Hepatocyte (in vitro differentiated cells): ENCODE data around the gene KANK4. TPM values are rescaled to one million over a fixed set of nuclear protein-coding genes. Genes with fewer than 3 reads are reported as not detected.

ENCODE experiments used
- DNase-seq: peaks from one replicate; pipeline ENCODE4 v3.0.0-alpha.2; 2016; ENCODE audit warnings: low spot score
- H2AFZ ChIP-seq: fragments of 200-600 bp; sonication (generic); 2 replicates; pipeline ENCODE4 v1.6.0; 2016; ENCODE audit warnings: antibody characterized with exemption, mild to moderate bottlenecking
- H3K27ac ChIP-seq: fragments of 200-600 bp; sonication (generic); 2 replicates; pipeline ENCODE4 v1.5.1; 2016; ENCODE audit warnings: mild to moderate bottlenecking
- H3K27me3 ChIP-seq: fragments of 200-600 bp; sonication (generic); 2 replicates; pipeline ENCODE4 v1.6.1; 2016
- H3K36me3 ChIP-seq: fragments of 200-600 bp; sonication (generic); replicated peaks from 2 replicates; pipeline ENCODE4 v1.5.1; 2016; ENCODE audit warnings: low read depth; ENCODE audit not compliant: insufficient read depth
- H3K4me1 ChIP-seq: fragments of 200-600 bp; sonication (generic); 2 replicates; pipeline ENCODE4 v1.5.1; 2016; ENCODE audit warnings: mild to moderate bottlenecking, moderate library complexity; ENCODE audit not compliant: insufficient read depth
- H3K4me2 ChIP-seq: fragments of 200-600 bp; sonication (generic); 2 replicates; pipeline ENCODE4 v1.6.0; 2016
- H3K4me3 ChIP-seq: fragments of 200-600 bp; sonication (generic); 2 replicates; pipeline ENCODE4 v1.5.1; 2016; ENCODE audit warnings: mild to moderate bottlenecking
- H3K79me2 ChIP-seq: fragments of 200-600 bp; sonication (generic); 2 replicates; pipeline ENCODE4 v1.6.0; 2017; ENCODE audit warnings: mild to moderate bottlenecking
- H3K9me2 ChIP-seq: fragments of 200-600 bp; sonication (generic); replicated peaks from 2 replicates; pipeline ENCODE4 v1.6.0; 2017; ENCODE audit warnings: mild to moderate bottlenecking; ENCODE audit not compliant: insufficient read depth
- H3K9me3 ChIP-seq: fragments of 200-600 bp; sonication (generic); 2 replicates; pipeline ENCODE4 v1.5.1; 2016; ENCODE audit warnings: low read depth, mild to moderate bottlenecking
- H4K20me1 ChIP-seq: fragments of 200-600 bp; sonication (generic); 2 replicates; pipeline ENCODE4 v1.6.0; 2016; ENCODE audit warnings: mild to moderate bottlenecking; ENCODE audit not compliant: insufficient read depth, poor library complexity, severe bottlenecking
- EZH2 ChIP-seq: fragments of 200-600 bp; sonication (generic); IDR thresholded peaks from 2 replicates; pipeline ENCODE4 v1.6.1; 2016; ENCODE audit warnings: antibody characterized with exemption, mild to moderate bottlenecking, borderline replicate concordance
- EZH2phosphoT487 ChIP-seq: fragments of 200-600 bp; sonication (generic); IDR thresholded peaks from one replicate; pipeline ENCODE4 v1.6.1; 2018; ENCODE audit warnings: antibody characterized with exemption, mild to moderate bottlenecking, low read depth, moderate library complexity; ENCODE audit not compliant: unreplicated experiment, severe bottlenecking
- WGBS: methylation state at CpG from one replicate; pipeline ENCODE4 v1.1.6; 2016; ENCODE audit warnings: low lambda C conversion rate; ENCODE audit errors: missing lambda C conversion rate; 5-methylcytosine and 5-hydroxymethylcytosine counted together
- polyA plus RNA-seq: library from polyadenylated mRNA; unstranded; fragments of >200 nt; fragmentation: Nextera tagmentation; extraction: Ambion mirVana; gene quantifications from 2 replicates; pipeline ENCODE4 v1.2.1, GENCODE V29; 2016
- total RNA-seq: library from RNA; depleted of rRNA; stranded (reverse); fragments of >200 nt; gene quantifications from 2 replicates; pipeline ENCODE4 v1.2.3, GENCODE V29; 2014
- TF ChIP-seq, protein P1 (sequence below): fragments of 200-600 bp; sonication (generic); IDR thresholded peaks from 2 replicates; pipeline ENCODE4 v1.5.1; 2016; ENCODE audit warnings: antibody characterized with exemption, mild to moderate bottlenecking; ENCODE audit not compliant: poor library complexity

The KANK4 gene
- total and polyA plus RNA-seq, 2 experiments from 2014 or later = 6.0 to 7.7 TPM

DNA sequence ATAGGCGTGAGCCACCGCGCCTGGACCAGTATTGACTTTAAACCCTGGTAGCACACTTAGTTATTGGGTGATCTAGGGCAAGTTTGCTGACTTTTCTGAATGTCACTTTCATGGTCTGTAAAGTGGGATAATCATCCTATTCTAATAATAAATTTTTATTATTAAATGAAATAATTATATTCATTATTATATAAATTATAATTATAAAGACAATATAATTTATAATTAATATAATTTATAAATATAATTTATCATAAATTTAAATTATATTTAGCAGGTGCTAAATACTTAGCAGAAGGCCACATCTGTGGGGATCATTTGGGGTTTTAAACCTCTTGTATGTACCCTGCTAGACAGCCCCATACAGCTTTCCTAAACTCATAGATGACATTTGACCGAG is 59.7 kb downstream of the KANK4 start:
- 96% methylated on average over 4 of the region's 4 CpGs for WGBS

DNA sequence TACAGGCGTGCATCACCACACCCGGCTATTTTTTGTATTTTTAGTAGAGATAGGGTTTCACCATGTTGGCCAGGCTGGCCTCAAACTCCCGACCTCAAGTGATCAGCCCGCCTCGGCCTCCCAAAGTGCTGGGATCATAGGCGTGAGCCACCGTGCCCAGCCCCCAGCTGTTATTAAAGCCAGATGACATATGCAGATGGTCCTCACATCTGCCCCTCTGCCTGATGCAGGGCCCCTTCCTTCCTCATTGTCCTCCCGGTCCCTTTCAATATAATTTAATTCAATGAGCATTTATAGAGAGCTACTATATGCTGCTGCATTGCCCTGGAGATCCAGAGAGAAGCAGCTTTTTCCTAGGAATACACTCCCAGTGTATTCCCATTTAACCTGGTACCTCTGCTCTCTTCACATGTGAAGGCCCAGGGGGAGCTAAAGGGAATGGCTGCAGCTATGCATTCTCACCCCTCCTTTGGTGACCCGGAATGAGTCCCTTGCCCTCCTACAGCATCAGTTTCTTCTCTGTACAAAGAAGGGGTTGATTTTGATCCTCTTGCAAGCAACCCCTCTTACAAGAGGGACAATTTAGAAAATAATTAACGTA is 69.0 kb downstream of the KANK4 start:
- H3K4me2 ChIP-seq = no peak overlapping the region
- no peaks in the 10 kb centered on the region for H3K79me2 ChIP-seq
- 71% methylated on average over 10 of the region's 10 CpGs for WGBS

More for the DNA sequence above, 59.7 kb downstream of the KANK4 start:
- no peak overlapping the region for H3K27ac ChIP-seq
- H2AFZ ChIP-seq = no peak overlapping the region
- no peaks in the 10 kb centered on the region for H3K9me2 ChIP-seq
- no peak overlapping the region for H3K4me2 ChIP-seq
- no peaks in the 10 kb centered on the region for H3K79me2 ChIP-seq
- no peaks in the 10 kb centered on the region for H3K27me3 ChIP-seq
- no peaks in the 10 kb centered on the region for H4K20me1 ChIP-seq
- TF ChIP-seq, protein P1, sequence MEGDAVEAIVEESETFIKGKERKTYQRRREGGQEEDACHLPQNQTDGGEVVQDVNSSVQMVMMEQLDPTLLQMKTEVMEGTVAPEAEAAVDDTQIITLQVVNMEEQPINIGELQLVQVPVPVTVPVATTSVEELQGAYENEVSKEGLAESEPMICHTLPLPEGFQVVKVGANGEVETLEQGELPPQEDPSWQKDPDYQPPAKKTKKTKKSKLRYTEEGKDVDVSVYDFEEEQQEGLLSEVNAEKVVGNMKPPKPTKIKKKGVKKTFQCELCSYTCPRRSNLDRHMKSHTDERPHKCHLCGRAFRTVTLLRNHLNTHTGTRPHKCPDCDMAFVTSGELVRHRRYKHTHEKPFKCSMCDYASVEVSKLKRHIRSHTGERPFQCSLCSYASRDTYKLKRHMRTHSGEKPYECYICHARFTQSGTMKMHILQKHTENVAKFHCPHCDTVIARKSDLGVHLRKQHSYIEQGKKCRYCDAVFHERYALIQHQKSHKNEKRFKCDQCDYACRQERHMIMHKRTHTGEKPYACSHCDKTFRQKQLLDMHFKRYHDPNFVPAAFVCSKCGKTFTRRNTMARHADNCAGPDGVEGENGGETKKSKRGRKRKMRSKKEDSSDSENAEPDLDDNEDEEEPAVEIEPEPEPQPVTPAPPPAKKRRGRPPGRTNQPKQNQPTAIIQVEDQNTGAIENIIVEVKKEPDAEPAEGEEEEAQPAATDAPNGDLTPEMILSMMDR = no peak
- no peak for TF ChIP-seq EZH2phosphoT487
- H3K9me3 ChIP-seq = no peaks in the 10 kb centered on the region
- H3K4me3 ChIP-seq = no peak overlapping the region
- DNase-seq = no peak
- no peaks in the 10 kb centered on the region for H3K4me1 ChIP-seq
- H3K36me3 ChIP-seq = no peaks in the 10 kb centered on the region

DNA sequence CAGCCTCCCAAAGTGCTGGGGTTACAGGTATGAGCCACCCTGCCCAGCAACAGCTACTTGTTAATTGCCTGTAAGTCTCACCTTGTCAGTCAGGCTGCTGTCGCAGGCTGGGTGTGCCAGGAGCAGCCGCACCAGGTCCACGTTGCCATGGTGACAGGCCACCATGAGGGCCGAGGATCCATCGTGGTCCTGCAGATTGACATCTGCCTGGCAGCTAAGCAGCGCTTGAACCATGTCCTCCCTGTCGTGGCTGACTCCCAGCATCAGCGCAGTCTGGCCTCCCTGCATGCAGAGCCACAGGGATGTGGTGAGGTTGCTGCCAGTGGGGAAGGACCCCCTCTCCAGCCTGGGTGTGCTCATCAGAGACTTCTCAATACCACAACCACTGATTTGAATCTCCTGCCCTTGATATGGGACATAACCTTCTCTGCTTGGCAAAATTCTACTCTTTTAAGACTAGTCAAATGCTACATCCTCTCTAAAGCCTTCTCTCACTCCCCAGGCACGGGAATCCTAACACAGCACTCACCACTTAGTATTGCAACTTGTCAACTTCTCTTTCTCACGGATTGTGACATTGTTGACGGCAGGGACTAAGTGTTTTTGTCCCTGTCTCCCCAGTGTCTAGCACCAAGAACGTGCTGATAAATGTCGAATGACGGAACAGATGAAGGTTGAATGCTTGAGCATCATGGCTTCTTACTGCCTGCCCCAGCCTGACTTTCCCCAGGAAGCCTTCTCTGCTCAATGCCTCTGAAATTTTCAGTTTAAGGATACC is 71.7 kb downstream of the KANK4 start:
- no peaks in the 10 kb centered on the region for H3K4me1 ChIP-seq
- H3K9me3 ChIP-seq = no peaks in the 10 kb centered on the region
- no peaks in the 10 kb centered on the region for H3K9me2 ChIP-seq
- H3K27me3 ChIP-seq = no peaks in the 10 kb centered on the region
- H2AFZ ChIP-seq = no peak overlapping the region
- H3K27ac ChIP-seq = no peak overlapping the region
- no peak for DNase-seq
- TF ChIP-seq EZH2 = no peak
- TF ChIP-seq, protein P1 = no peak
- no peak for TF ChIP-seq EZH2phosphoT487
- H3K4me2 ChIP-seq = no peak overlapping the region
- 67% methylated on average over 14 of the region's 14 CpGs for WGBS
- no peaks in the 10 kb centered on the region for H4K20me1 ChIP-seq
- no peak overlapping the region for H3K4me3 ChIP-seq
- H3K79me2 ChIP-seq = no peaks in the 10 kb centered on the region
- H3K36me3 ChIP-seq = no peaks in the 10 kb centered on the region

More for the DNA sequence above, 69.0 kb downstream of the KANK4 start:
- H3K4me1 ChIP-seq = no peaks in the 10 kb centered on the region
- no peak overlapping the region for H2AFZ ChIP-seq
- TF ChIP-seq EZH2phosphoT487 (no peak), EZH2 (no peak)
- TF ChIP-seq, protein P1 = no peak
- no peak for DNase-seq
- no peaks in the 10 kb centered on the region for H3K9me3 ChIP-seq
- no peaks in the 10 kb centered on the region for H3K9me2 ChIP-seq
- H3K27ac ChIP-seq = no peak overlapping the region
- no peaks in the 10 kb centered on the region for H4K20me1 ChIP-seq
- H3K4me3 ChIP-seq = no peak overlapping the region
- H3K27me3 ChIP-seq = no peaks in the 10 kb centered on the region
- no peaks in the 10 kb centered on the region for H3K36me3 ChIP-seq
